Epithelial cell of esophagus (primary cell): ENCODE measurements around the gene MYNN.
A peak's percentile ranks its signal among the peaks of the same experiment; 100 is the strongest.

ENCODE experiments used
- DNase-seq: peaks from one replicate; pipeline ENCODE4 v3.0.0; 2010; ENCODE audit warnings: low read depth
- H3K4me3 ChIP-seq: 2 replicates; pipeline ENCODE4 v1.5.1; 2011; ENCODE audit warnings: mild to moderate bottlenecking, low read length, control low read depth
- CTCF ChIP-seq: IDR thresholded peaks from 2 replicates; pipeline ENCODE4 v1.5.1; 2011; ENCODE audit warnings: low read depth, mild to moderate bottlenecking, low read length, control low read depth, inconsistent platforms; ENCODE audit not compliant: insufficient read depth; ENCODE audit errors: missing control alignments

The MYNN gene

DNA sequence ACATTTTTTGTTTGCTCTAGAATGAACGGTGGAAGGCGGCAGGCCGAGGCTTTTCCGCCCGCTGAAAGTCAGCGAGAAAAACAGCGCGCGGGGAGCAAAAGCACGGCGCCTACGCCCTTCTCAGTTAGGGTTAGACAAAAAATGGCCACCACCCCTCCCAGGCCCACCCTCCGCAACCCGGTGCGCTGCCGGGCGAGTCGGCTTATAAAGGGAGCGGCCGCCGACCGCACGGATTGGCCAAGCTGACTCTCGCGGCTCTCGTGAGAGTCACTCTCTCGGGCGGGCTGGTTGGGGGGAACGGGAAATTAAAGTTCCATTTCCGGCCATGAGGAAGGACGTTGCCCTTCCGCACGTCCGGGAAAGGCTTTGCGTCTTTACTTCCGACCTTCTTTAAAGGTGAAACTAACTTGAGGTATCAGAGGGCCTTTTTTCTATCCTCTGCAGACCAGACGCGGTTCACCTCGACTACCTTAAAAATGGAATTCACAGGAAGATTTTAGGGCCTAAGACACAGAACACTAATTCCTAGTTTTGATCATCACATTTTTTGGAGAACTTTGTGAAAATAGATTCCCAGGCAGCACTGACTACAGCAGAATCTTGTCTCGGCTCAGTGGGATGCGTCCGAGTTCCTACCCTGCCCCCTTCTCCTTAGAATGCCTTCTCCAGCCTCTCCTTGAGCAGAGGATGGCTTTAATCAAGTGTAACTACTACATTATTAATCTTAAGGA lies 8.1 kb upstream of the MYNN start, which contains the start of gene TERC:
TERC (minus strand) TSS at position 179 of the 731 bp plus-strand sequence.
- H3K4me3 ChIP-seq, result peak within 1 kb of the TSS; percentile 88
- DNase-seq, result peak; percentile 90
- TF ChIP-seq CTCF, result no peak

DNA sequence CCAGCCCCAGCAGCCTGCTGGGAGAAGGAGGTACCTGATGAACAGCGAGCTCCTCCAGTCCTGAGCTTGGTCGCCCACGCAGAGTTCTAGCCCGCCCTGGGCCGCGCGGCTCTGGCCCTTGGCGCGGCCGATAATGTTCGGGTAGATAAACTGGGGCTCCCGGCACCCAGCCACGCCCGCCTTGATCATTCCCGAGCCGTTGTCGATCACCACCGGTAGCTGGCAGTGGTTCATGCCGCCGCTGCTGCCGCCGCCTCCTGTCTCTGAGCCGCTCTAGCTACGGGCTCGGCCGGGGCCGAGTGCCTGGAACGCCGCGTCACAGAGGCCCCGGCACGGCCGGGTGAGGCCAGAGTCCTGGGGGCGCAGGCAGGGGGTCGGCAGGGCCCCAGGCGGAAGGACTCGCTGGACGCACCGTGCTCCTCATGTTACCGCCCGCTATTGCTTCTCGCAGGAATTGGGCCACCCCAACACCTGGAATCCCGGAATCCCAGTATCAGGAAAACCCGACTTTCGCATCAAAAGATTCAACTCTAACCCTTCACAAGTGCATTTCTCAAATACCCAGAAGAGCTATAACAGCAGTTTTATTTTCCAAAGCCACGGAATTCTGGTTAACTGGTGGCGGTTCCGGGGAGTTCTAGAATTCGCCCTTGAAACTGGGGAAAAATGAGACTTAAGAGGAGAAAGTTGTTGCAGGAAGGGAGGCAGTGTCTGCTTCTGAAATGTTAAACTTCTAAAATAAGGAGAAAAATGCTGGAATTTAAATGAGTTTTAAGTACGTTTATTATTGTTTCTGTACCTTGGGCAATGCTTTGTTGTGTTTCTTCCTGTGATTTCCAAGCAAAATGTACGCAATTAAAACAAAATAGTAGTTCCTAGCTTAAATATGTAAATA lies 3.7 kb upstream of the MYNN start, which contains the start of gene ACTRT3:
ACTRT3 (minus strand) TSS at position 275 of the 895 bp plus-strand sequence; CDS start at position 234, 41 bp downstream.
- DNase-seq, result peak; percentile 79
- TF ChIP-seq CTCF, result peak; percentile 23
- peak within 1 kb of the TSS; percentile 94 for H3K4me3 ChIP-seq

DNA sequence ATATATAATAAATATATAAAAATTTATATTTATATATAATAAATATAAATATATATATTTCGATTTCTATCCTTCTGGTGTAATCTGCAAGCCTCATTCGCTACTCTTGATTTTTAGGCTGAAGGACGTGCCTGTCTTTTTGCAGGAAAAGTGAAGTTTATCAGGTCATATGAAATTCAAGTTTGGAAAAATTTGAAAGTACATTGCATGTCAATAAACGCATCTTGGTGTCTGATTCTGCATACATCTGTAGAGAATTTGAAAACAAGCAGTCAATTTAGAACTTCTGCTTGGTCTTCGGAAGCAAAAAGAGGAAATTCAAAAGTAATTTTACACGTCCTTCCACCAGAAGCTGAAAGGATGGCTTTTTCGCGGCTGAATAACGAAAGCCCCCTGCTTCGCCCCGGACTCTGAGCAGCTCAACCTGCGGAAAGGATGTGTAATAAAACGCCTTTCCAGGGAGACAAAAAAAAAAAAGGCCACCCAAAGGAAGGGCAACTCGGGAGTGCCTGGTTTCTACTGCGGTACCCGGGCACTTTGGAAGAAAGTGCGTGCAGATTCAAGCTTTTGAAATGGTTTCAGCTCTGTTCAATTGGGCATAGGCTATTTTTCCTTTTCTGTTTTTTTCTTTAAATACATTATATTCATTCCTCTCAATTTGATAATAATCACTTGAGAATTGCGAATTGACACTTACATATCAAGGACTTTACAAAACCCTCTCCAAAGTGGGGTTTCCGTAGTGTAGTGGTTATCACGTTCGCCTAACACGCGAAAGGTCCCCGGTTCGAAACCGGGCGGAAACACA lies 1.5 kb upstream of the MYNN start:
- DNase-seq, result peak; percentile 60
- no peak for TF ChIP-seq CTCF
- peak overlapping the region; percentile 94 for H3K4me3 ChIP-seq

DNA sequence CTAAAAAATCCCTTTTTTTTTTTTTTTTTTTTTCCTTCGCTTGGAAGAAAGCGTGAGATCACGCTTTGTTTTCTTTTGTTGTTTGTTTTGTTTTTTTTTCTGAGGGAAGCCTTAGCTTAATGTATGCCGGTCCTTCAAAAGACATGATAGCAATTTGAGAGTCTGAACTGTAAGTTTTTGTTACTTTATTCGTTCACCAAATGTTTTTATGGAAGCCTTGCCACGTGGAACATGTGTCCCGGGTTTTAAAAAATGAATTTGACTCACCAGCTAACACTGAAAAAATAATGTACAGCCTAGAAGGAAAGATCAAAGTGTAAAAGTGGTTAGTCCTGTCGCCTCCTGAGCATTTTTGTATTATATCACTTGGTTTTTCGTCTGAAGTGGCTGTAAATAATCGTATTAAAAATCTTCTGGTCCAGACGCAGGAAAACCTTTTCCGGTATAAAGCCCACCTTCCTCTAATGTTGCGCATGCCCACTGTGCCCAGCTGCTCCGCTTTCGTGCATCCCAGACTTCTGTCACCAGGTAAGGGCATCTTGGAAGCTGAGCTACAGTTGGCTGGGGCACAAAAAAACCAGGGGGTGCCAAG lies 795 bp upstream of the MYNN start:
- peak; percentile 81 for DNase-seq
- H3K4me3 ChIP-seq, result peak overlapping the region; percentile 94
- TF ChIP-seq CTCF, result no peak

- TF ChIP-seq CTCF, result no peak
- H3K4me3 ChIP-seq, result peak overlapping the region; percentile 94
- peak; percentile 49 for DNase-seq
Measured at GRCh38 chr3:169774186-169774585, 990 bp downstream of the MYNN start.

DNA sequence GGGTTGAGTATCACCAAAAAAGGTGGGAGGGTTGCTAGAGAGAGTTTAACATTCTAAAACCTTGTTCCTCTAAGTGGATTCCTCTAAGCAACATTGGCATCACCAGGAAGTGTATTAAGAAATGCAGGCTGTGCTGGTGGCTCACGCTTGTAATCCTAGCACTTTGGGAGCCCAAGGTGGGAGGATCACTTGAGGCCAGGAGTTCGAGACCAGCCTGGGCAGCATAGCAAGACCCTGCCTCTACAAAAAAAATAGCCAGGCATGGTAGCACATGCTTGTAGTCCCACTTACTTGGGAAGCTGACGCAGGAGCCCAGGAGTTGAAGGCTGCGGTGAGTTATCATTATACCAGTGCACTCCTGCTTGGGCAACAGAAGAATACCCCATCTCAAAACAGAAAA lies 4.6 kb downstream of the MYNN start:
- DNase-seq, result no peak
- no peak overlapping the region for H3K4me3 ChIP-seq
- TF ChIP-seq CTCF, result no peak
